IMR-90 (cell line): ENCODE results near the gene SRMS. TPM values are rescaled to one million over a fixed set of nuclear protein-coding genes. Genes with fewer than 3 reads are reported as not detected.

Experiments
- ATAC-seq: fragments of 200-7000 bp; cut with Tn5 transposase; 2 replicates; pipeline ENCODE4 v1.9.1; 2020; ENCODE audit warnings: low read depth, mild to moderate bottlenecking, moderate library complexity
- BruUV-seq: library from RNA; stranded (reverse); fragments of 400-500 nt; replicated peaks from 2 replicates; lab custom pipeline; 2021; lab: Mats Ljungman, UMichigan
- CTCF ChIA-PET: fragments of 300-600 bp; formaldehyde crosslinking; extraction: SDS; loops from one replicate; lab custom pipeline; 2021; ENCODE audit warnings: antibody characterized with exemption; lab: Yijun Ruan, JAX
- POLR2A ChIA-PET: fragments of 300-600 bp; sonication (Branson Sonifier 250); formaldehyde crosslinking; loops from one replicate; lab custom pipeline; 2022; ENCODE audit warnings: antibody characterized with exemption; ENCODE audit not compliant: unreplicated experiment; lab: Charles Lee
- DNase-seq: peaks from one replicate; pipeline ENCODE4 v3.0.0; 2013
- H2AFZ ChIP-seq: replicated peaks from 2 replicates; pipeline ENCODE3; 2013; ENCODE audit warnings: low read length, mild to moderate bottlenecking; ENCODE audit not compliant: poor library complexity
- H2AK5ac ChIP-seq: 2 replicates; pipeline ENCODE4 v1.6.1; 2013; ENCODE audit warnings: low read depth, low read length, inconsistent platforms
- H2AK9ac ChIP-seq: replicated peaks from 2 replicates; pipeline ENCODE3; 2013; ENCODE audit warnings: mild to moderate bottlenecking, low read depth, low read length, moderate library complexity; ENCODE audit not compliant: poor library complexity
- H2BK120ac ChIP-seq: 2 replicates; pipeline ENCODE4 v1.6.1; 2013; ENCODE audit warnings: low read depth, low read length, inconsistent platforms
- H2BK15ac ChIP-seq: 3 replicates; pipeline ENCODE4 v1.6.1; 2013; ENCODE audit warnings: low read depth, low read length, inconsistent platforms
- H2BK20ac ChIP-seq: 2 replicates; pipeline ENCODE4 v1.6.1; 2013; ENCODE audit warnings: low read depth, mild to moderate bottlenecking, inconsistent platforms, low read length, moderate library complexity
- H2BK5ac ChIP-seq: 2 replicates; pipeline ENCODE4 v1.6.1; 2013; ENCODE audit warnings: mild to moderate bottlenecking, low read depth, low read length, inconsistent platforms; ENCODE audit not compliant: poor library complexity, severe bottlenecking
- H3K14ac ChIP-seq: replicated peaks from 2 replicates; pipeline ENCODE4 v1.6.1; 2013; ENCODE audit warnings: low read depth, low read length, inconsistent platforms
- H3K18ac ChIP-seq: 2 replicates; pipeline ENCODE4 v1.6.1; 2013; ENCODE audit warnings: low read depth, low read length, control low read depth
- H3K23ac ChIP-seq: 2 replicates; pipeline ENCODE4 v1.6.1; 2013; ENCODE audit warnings: low read depth, low read length, inconsistent platforms
- H3K27ac ChIP-seq: 2 replicates; pipeline ENCODE4 v1.5.1; 2013; ENCODE audit warnings: mild to moderate bottlenecking, control low read depth, low read length; ENCODE audit not compliant: insufficient read depth
- H3K27me3 ChIP-seq: 2 replicates; pipeline ENCODE4 v1.6.1; 2013; ENCODE audit warnings: low read length; ENCODE audit not compliant: control insufficient read depth, insufficient read depth
- H3K36me3 ChIP-seq: 2 replicates; pipeline ENCODE4 v1.6.1; 2013; ENCODE audit warnings: low read length, mixed read lengths; ENCODE audit not compliant: control insufficient read depth, insufficient read depth
- H3K4ac ChIP-seq: 2 replicates; pipeline ENCODE4 v1.6.1; 2013; ENCODE audit warnings: low read depth, low read length, inconsistent platforms
- H3K4me1 ChIP-seq: 2 replicates; pipeline ENCODE4 v1.6.1; 2013; ENCODE audit warnings: low read length, mixed read lengths; ENCODE audit not compliant: control insufficient read depth, insufficient read depth
- H3K4me2 ChIP-seq: 2 replicates; pipeline ENCODE4 v1.6.1; 2013; ENCODE audit warnings: low read depth, mild to moderate bottlenecking, control low read depth, low read length, moderate library complexity
- H3K4me3 ChIP-seq: 2 replicates; pipeline ENCODE4 v1.5.1; 2013; ENCODE audit warnings: low read depth, mild to moderate bottlenecking, control low read depth, low read length, moderate library complexity; ENCODE audit not compliant: insufficient read depth
- H3K56ac ChIP-seq: 2 replicates; pipeline ENCODE4 v1.6.1; 2013; ENCODE audit warnings: low read length, inconsistent platforms; ENCODE audit not compliant: insufficient read depth; ENCODE audit errors: extremely low read depth
- H3K79me1 ChIP-seq, 2 experiments: 2 replicates each; pipeline ENCODE4 v1.6.1; 2013; ENCODE audit warnings: low read length in 2 of 2, inconsistent platforms in 1 of 2, low read depth in 1 of 2
- H3K9ac ChIP-seq: 2 replicates; pipeline ENCODE4 v1.6.1; 2013; ENCODE audit warnings: low read depth, low read length, control low read depth
- H3K9me1 ChIP-seq: 2 replicates; pipeline ENCODE4 v1.6.1; 2013; ENCODE audit warnings: low read length, inconsistent platforms; ENCODE audit not compliant: insufficient read depth
- H3K9me3 ChIP-seq: 2 replicates; pipeline ENCODE4 v1.6.1; 2013; ENCODE audit warnings: low read length; ENCODE audit not compliant: control insufficient read depth, insufficient read depth
- H4K20me1 ChIP-seq: 2 replicates; pipeline ENCODE4 v1.6.1; 2013; ENCODE audit warnings: low read length, inconsistent platforms; ENCODE audit not compliant: insufficient read depth
- H4K5ac ChIP-seq: 2 replicates; pipeline ENCODE4 v1.6.1; 2013; ENCODE audit warnings: mild to moderate bottlenecking, low read depth, low read length, control low read depth
- H4K8ac ChIP-seq, 2 experiments: 2 replicates each; pipeline ENCODE4 v1.6.1; 2013; ENCODE audit warnings: low read depth in 2 of 2, low read length in 2 of 2, control low read depth in 1 of 2, inconsistent platforms in 1 of 2
- H4K91ac ChIP-seq: 2 replicates; pipeline ENCODE4 v1.6.1; 2013; ENCODE audit warnings: low read depth, low read length, inconsistent platforms; ENCODE audit not compliant: insufficient read depth
- BHLHE40 ChIP-seq: fragments of 150-350 bp; IDR thresholded peaks from 2 replicates; pipeline ENCODE4 v1.6.1; 2016; ENCODE audit warnings: mild to moderate bottlenecking, low read depth, low read length
- CEBPB ChIP-seq: IDR thresholded peaks from 2 replicates; pipeline ENCODE4 v1.6.1; 2012; ENCODE audit warnings: low read depth, low read length, improper control_type of control experiment
- CHD1 ChIP-seq: IDR thresholded peaks from 2 replicates; pipeline ENCODE4 v1.6.1; 2012; ENCODE audit warnings: low read depth, low read length, improper control_type of control experiment
- FOS ChIP-seq: fragments of 150-350 bp; IDR thresholded peaks from 2 replicates; pipeline ENCODE4 v1.6.1; 2016; ENCODE audit warnings: low read depth, low read length
- MAFK ChIP-seq: IDR thresholded peaks from 2 replicates; pipeline ENCODE4 v1.6.1; 2012; ENCODE audit warnings: low read depth, low read length, improper control_type of control experiment
- MAZ ChIP-seq: IDR thresholded peaks from 2 replicates; pipeline ENCODE4 v1.6.1; 2012; ENCODE audit warnings: low read depth, mild to moderate bottlenecking, low read length, improper control_type of control experiment, moderate library complexity, borderline replicate concordance
- MXI1 ChIP-seq: IDR thresholded peaks from 2 replicates; pipeline ENCODE4 v1.6.1; 2012; ENCODE audit warnings: low read depth, mild to moderate bottlenecking, low read length, moderate library complexity, borderline replicate concordance
- NFE2L2 ChIP-seq: fragments of 150-350 bp; IDR thresholded peaks from 2 replicates; pipeline ENCODE4 v1.6.1; 2016; ENCODE audit warnings: low read depth, mild to moderate bottlenecking, low read length
- POLR2A ChIP-seq: IDR thresholded peaks from 2 replicates; pipeline ENCODE4 v1.6.1; 2012; ENCODE audit warnings: mild to moderate bottlenecking, low read depth, low read length
- RCOR1 ChIP-seq: IDR thresholded peaks from 2 replicates; pipeline ENCODE4 v1.6.1; 2012; ENCODE audit warnings: mild to moderate bottlenecking, low read length, improper control_type of control experiment; ENCODE audit not compliant: insufficient replicate concordance
- RFX5 ChIP-seq: IDR thresholded peaks from 2 replicates; pipeline ENCODE4 v1.8.0; 2012; ENCODE audit warnings: low read depth, mild to moderate bottlenecking, low read length, moderate library complexity
- SMC3 ChIP-seq: fragments of 150-350 bp; IDR thresholded peaks from 2 replicates; pipeline ENCODE4 v1.6.1; 2016; ENCODE audit warnings: low read depth, mild to moderate bottlenecking, antibody characterized with exemption, low read length, moderate library complexity
- USF2 ChIP-seq: fragments of 150-350 bp; IDR thresholded peaks from 2 replicates; pipeline ENCODE4 v1.6.1; 2017; ENCODE audit warnings: mild to moderate bottlenecking, antibody characterized with exemption, low read length, low read depth
- WGBS, 2 experiments: methylation state at CpG; one replicate each; pipeline versions ENCODE4 v1.1.5 to v1.1.7; 2013; ENCODE audit warnings: missing lambda C conversion rate in 2 of 2; ENCODE audit not compliant: insufficient read length in 1 of 2; ENCODE audit errors: extremely low coverage in 2 of 2; 5-methylcytosine and 5-hydroxymethylcytosine counted together
- dilution Hi-C: fragments of 300-500 bp; cut with HindIII; formaldehyde crosslinking; loops from one replicate; pipeline ENCODE4 v1.14.3; 2018; ENCODE audit warnings: low sequenced_read_pairs; ENCODE audit not compliant: unreplicated experiment
- in situ Hi-C: fragments of 300-500 bp; cut with MboI; formaldehyde crosslinking; loops from 3 replicates; pipeline ENCODE4 v1.14.3; 2019; ENCODE audit warnings: low sequenced_read_pairs, inconsistent platforms, mixed read lengths
- intact Hi-C: fragments of 100-400 bp; cut with micrococcal nuclease; formaldehyde crosslinking; loops from 2 replicates; pipeline ENCODE4 v1.10.0; 2022
- polyA plus RNA-seq, 3 experiments: library from polyadenylated mRNA; depleted of rRNA; stranded (reverse); fragments of >200 nt; gene quantifications; 2 replicates each; pipeline ENCODE4 v1.2.3, GENCODE V29; 2012; ENCODE audit warnings: low replicate concordance in 1 of 3
- total RNA-seq: library from RNA; depleted of rRNA; stranded (reverse); fragments of >200 nt; gene quantifications from 2 replicates; pipeline ENCODE4 v1.2.3, GENCODE V29; 2012
- TF ChIP-seq, protein P1 (sequence below): conservative IDR thresholded peaks from 2 replicates; pipeline ENCODE4 v1.5.1; 2012; ENCODE audit warnings: mild to moderate bottlenecking, low read depth, low read length, improper control_type of control experiment

SRMS gene
- total and polyA plus RNA-seq, 2 of the 4 experiments (the other 2 are of a cell fraction): not detected

- H3K9me1 ChIP-seq: no peaks in the 10 kb centered on the region
- intact Hi-C loops: loop anchor here (10.0 kb wide), 1 partner anchor 122 kb away; the partner anchor contains the start of genes RTEL1 and STMN3
- BruUV-seq: no TSS peak
- no peak overlapping the region for H4K5ac ChIP-seq
- no peak for DNase-seq
- no peak overlapping the region for H3K4ac ChIP-seq
- no peak overlapping the region for H3K18ac ChIP-seq
- no peak overlapping the region for H3K56ac ChIP-seq
- ATAC-seq: no peak
- TF ChIP-seq POLR2A: no peak
- no peak for TF ChIP-seq MXI1
- TF ChIP-seq, protein P1, sequence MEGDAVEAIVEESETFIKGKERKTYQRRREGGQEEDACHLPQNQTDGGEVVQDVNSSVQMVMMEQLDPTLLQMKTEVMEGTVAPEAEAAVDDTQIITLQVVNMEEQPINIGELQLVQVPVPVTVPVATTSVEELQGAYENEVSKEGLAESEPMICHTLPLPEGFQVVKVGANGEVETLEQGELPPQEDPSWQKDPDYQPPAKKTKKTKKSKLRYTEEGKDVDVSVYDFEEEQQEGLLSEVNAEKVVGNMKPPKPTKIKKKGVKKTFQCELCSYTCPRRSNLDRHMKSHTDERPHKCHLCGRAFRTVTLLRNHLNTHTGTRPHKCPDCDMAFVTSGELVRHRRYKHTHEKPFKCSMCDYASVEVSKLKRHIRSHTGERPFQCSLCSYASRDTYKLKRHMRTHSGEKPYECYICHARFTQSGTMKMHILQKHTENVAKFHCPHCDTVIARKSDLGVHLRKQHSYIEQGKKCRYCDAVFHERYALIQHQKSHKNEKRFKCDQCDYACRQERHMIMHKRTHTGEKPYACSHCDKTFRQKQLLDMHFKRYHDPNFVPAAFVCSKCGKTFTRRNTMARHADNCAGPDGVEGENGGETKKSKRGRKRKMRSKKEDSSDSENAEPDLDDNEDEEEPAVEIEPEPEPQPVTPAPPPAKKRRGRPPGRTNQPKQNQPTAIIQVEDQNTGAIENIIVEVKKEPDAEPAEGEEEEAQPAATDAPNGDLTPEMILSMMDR: no peak
- no peak for TF ChIP-seq RFX5
- no peak for TF ChIP-seq BHLHE40
- TF ChIP-seq USF2: no peak
- TF ChIP-seq FOS: no peak
- no peak for TF ChIP-seq MAFK
- TF ChIP-seq NFE2L2: no peak
- no peak for TF ChIP-seq CEBPB
- no peak for TF ChIP-seq RCOR1
- TF ChIP-seq SMC3: no peak
- no peak for TF ChIP-seq CHD1
- TF ChIP-seq MAZ: no peak
- no peak overlapping the region for H2BK120ac ChIP-seq
- WGBS, 2 experiments: 75% methylated on average over 15 of the region's 24 CpGs; no CpG with 5 or more reads in 1 of the 2 experiments
- H2AK9ac ChIP-seq: peak overlapping the region; percentile 55
- no peak overlapping the region for H3K23ac ChIP-seq
- peak overlapping the region; percentile 20 for H2BK5ac ChIP-seq
- no peak overlapping the region for H2AFZ ChIP-seq
- no peak overlapping the region for H3K9ac ChIP-seq
- no peaks in the 10 kb centered on the region for H3K36me3 ChIP-seq
- peaks cover 4% of the 10 kb centered on the region; the same call in 1 of the 2 replicates for H3K27me3 ChIP-seq
- no peak overlapping the region for H3K27ac ChIP-seq
- no peaks in the 10 kb centered on the region for H3K79me1 ChIP-seq
- H4K20me1 ChIP-seq: no peaks in the 10 kb centered on the region
- H4K91ac ChIP-seq: no peak overlapping the region
- ChIA-PET POLR2A (no interaction called here), CTCF (no interaction called here)
- in situ Hi-C loops: loop anchor here (10.0 kb wide), 2 partner anchors 332 to 442 kb away; partner anchors contain the start of genes ABHD16B, SAMD10 and TPD52L2
- H3K4me3 ChIP-seq: no peak overlapping the region
- H3K9me3 ChIP-seq: no peaks in the 10 kb centered on the region
- no peak overlapping the region for H2AK5ac ChIP-seq
- dilution Hi-C loops: no loop called here
- H3K4me1 ChIP-seq: no peaks in the 10 kb centered on the region; the same call in 1 of the 2 replicates
- no peak overlapping the region for H3K14ac ChIP-seq
- no peak overlapping the region for H2BK15ac ChIP-seq
- H3K4me2 ChIP-seq: no peak overlapping the region
- H4K8ac ChIP-seq: no peak overlapping the region
- H2BK20ac ChIP-seq: no peak overlapping the region
Observed at GRCh38 chr20:63532449-63532971, 15.0 kb downstream of the SRMS start.
